ENCODE results near the gene DMWD.

- TF ChIP-seq YY1 (IDR thresholded peaks at IDR 0.05; ENCODE audit: low read depth) (no peak), POLR2AphosphoS5 (IDR thresholded peaks at IDR 0.05; ENCODE audit: low read depth, low read length) (no peak), CTCF (IDR thresholded peaks at IDR 0.05) (no peak)
Observed at GRCh38 chr19:45762870-45763631, 29.6 kb downstream of the DMWD start.

All from SK-N-SH (cell line).